Measurements from ENCODE around the gene CPNE7.
A peak's percentile ranks its signal among the peaks of the same experiment; 100 is the strongest.
"Not testable (repeated sequence)": the region's sequence is repeated elsewhere in the genome, so short reads cannot be mapped to it uniquely, and the experiment has no call there.

CPNE7 gene

DNA sequence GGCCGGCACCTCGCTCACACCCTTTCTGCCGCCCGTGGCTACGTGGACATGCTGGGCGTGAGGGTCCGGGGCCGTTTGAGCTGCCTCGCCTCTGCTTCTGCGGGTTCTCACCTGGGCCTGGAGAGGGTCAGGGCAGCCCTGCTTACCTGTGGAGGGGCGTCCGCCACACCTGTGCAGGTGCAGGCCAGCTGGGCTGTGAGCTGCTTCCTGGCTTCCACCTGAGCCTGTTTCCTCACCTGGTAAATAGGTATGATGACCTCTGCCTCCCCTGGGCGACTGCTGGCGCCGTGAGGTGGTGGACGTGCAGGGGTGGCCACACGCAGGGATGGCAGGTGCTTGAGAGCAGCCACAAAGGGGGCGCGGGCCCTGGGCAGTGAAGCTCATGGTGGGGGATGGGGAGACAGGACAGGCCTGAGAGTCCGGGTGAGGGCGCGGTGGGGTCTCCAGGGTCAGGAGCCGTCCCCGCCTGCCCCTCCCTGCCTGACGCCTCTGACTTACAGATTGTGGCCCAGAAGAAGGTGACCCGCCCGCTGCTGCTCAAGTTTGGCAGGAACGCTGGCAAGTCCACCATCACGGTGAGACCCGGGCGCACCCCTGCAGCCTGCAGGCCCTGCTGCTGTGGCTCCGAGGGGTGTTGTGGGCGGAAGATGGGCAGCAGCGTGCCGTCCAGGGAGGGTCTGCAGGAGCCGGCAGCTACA, 7.8 kb downstream of the CPNE7 start:
- no peak for DNase-seq (ENCODE audit: low spot score)

DNA sequence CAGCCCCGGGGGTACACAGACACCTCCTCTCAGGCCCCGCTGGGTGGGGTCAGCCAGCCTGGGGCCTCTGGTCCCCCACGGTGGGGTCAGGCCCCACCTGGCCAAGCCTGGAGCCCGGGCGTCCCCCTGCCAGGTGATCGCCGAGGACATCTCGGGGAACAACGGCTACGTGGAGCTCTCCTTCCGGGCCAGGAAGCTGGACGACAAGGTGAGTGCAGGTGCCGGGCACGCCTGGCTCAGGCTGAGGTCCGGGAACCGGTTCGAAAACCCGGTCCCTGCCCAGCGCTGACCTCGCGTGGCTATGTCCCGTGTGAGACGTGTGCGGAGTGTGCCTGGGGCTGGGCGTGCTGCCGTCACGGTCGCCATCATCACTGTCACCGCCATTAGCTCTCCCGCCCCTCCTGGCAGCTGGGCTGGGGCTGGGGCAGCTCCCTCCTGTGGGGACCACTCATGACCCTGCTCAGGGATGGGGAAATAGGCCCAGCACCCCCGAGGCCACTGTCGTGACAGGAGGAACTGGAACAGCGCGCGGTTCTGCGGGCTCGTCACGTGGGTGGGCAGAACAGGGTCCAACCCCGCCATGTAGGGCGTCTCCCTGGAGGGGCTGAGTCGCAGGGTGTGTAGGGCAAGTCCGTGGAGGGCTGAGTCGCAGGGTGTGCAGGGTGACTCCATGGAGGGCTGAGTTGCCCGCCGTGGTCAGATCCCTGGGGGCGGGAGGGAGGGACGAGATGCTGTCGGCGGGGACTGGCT, 8.5 kb downstream of the CPNE7 start:
- DNase-seq (ENCODE audit: low spot score), result no peak

DNA sequence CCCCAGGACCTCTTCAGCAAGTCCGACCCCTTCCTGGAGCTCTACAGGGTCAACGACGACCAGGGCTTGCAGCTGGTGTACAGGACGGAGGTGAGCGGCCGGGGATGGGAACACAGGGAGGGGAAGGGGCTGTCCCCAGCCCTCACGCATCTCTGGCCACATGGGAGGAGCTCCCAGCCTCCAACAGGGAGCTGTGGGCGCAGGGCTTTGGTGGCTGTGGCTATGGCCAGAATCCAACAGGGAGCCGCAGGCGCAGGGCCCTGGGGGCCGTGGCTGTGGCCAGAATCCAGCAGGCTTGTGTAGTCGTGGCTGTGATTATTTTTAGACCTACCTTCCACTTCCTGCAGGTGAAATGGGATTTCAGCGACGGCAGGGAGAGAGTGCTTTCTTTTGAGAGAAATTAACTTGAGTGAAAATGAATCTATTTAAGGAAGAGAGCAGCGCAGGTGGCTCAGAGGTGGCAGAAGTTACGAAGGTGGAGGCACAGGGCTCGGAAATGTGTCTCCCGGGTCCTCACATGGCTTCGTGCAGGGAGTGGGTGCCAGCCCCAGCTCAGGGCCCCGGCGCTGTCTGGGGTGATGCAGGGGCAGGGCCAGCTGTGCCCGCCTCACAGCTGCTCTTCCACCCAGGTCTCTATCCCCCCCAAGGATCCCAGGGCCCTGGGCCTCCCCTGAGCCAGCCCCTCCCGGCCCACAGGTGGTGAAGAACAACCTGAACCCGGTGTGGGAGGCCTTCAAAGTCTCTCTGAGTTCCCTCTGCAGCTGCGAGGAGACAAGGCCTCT, 9.4 kb downstream of the CPNE7 start:
- no peak for DNase-seq (ENCODE audit: low spot score)

GRCh38 chr16:89586218-89586617, 10.7 kb downstream of the CPNE7 start:
- DNase-seq (ENCODE audit: low spot score), result no peak

- DNase-seq (ENCODE audit: low spot score), result peak; percentile 95
These were observed 11.3 kb downstream of the CPNE7 start for GRCh38 chr16:89586853-89587252.

DNA sequence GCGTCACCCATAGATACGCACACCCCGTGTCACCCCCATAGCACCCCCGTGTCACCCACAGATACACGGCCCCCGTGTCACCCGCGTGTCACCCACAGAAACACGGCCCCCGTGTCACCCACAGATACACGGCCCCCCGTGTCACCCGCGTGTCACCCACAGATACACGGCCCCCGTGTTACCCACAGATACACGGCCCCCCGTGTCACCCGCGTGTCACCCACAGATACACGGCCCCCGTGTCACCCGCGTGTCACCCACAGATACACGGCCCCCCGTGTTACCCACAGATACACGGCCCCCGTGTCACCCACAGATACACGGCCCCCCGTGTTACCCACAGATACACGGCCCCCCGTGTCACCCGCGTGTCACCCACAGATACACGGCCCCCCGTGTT, 12.1 kb downstream of the CPNE7 start:
- DNase-seq (ENCODE audit: low spot score), result not testable (repeated sequence)

DNA sequence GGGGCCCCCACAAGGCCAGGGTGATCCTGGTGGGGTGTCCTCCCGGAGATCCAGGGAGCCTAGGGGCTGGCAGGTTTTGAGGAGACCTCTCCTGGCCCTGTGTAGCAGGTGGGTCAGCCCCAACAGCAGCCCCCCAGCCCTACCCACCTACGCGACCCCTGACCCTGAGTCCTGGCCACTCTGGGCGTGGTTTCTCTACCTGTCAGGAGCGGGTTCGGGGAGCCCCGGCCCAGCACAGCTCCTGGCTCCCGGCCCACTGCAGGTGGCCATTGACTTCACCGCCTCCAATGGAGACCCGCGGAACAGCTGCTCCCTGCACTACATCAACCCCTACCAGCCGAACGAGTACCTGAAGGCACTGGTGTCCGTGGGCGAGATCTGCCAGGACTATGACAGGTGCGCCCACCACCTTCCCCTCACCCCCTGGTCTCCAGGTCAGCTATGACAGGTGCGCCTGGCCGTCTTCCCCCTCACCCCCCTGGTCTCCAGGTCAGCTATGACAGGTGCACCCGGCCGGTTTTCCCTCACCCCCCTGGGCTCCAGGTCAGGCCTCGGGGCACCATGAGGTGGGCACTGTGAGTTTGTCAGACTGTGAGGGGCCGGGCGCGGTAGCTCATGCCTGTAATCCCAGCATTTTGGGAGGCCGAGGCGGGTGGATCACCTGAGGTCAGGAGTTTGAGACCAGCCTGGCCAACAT, 13.0 kb downstream of the CPNE7 start:
- no peak for DNase-seq (ENCODE audit: low spot score)

DNA sequence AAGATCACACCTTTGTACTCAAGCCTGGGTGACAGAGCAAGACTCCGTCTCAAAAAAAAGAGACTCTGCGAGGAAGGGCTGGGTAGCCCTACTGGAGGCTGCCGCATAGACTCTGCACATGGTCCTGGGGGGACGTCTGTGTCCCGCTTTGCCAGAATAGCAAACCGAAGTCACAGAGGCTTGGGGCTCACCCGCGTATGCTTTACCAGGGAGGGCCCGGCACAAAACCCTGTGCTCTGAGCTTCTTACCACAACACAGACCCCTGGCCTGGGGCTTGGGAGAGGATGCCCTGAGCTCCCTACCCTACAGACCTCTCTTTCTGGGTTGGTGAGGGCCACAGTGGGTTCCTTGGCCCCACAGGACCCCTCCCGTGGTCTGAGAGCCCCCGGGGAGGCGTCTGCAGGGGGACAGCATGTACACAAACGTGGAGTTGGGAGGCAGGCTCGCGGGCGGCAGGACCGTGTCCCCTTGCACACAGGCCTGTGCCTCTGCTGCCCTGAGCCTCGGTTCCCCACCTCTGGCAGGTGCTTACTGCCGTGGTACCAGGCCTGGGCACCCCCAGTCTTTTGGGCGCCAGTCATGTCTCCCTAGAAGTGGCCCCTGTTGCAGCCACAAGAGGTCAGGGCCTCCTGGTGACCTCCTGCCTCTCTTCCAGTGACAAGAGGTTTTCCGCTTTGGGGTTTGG, 13.8 kb downstream of the CPNE7 start:
- no peak for DNase-seq (ENCODE audit: low spot score)

- no peak for DNase-seq (ENCODE audit: low spot score)
These were observed 18.3 kb downstream of the CPNE7 start for GRCh38 chr16:89593841-89594240.

DNA sequence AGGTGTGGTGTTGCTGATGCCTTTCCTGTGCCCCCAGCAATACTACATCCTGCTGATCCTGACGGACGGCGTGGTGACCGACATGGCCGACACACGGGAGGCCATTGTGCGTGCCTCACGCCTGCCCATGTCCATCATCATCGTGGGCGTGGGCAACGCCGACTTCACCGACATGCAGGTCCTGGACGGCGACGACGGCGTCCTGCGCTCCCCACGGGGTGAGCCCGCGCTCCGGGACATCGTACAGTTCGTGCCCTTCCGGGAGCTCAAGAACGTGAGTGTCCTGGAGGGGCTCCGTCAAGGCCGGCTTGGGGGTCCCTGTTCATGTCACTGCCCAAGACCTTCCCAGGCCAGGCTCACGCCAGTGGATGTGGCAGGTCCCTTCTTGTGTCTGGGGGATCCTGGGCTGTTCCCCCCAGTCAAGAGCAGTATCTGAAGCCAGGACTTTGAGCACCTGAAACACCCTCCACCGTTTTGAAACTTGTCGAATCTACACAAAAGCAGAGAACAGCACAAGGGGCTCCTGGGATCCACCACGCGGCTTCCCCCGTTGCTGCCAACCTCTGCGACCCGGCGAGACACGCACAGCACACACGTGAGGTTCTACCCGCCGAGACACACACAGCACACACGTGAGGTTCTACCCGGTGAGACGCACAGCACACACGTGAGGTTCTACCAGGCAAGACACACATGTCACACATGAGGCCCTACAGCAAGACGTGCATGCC, 19.9 kb downstream of the CPNE7 start:
- no peak for DNase-seq (ENCODE audit: low spot score)

- no peak for DNase-seq (ENCODE audit: low spot score)
These were observed 20.6 kb downstream of the CPNE7 start for GRCh38 chr16:89596061-89596689.

DNA sequence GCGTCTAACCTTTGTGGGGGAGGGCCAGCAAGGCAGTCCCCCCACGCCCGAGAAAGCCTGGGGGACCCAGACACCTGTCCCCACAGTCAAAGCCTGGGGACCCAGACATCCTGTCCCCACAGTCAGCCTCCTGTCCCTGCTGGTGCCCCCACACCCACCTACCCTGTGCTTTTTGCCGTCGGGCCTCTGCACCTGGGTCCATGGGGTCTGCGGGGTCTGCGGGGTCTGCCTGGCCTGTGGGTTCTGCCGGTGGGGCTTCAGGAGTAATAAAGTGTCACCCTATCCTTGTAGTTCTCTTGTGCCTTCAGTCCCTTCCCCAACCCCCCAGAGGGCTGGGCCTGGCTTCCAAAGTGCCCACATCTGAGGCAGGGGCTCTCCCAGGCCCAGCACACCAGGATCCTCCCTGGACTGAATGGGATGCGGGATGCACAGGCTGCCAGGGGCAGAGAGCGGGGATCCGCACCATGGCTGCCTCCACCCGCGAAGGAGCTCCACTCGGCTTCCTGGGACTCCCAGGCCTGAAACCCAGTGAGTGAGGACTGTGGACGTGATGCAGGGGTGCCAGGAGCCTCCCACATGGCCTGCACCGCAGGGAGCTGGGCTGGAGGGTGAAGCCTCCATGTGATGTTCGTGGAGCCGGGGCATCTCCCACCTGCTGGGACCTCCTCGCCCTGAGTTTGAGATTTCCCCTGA, 21.5 kb downstream of the CPNE7 start:
- DNase-seq (ENCODE audit: low spot score), result no peak

DNA sequence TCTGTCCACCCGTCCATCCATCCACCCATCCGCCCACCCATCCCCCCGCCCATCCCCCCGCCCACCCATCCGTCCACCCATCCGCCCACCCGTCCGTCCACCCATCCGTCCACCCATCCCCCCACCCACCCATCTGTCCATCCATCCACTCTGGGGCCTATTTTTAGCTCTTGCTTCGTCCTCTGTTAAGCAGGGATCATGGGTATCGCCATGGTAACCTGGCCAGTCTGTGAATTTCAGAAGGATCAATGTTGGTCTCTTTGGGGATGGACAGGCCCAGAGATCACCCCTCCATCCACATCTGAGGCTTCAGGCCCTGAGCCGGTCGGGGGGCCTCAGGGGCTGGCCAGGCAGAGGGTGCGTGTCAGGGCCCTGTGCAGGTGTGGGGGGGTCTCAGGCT, 22.6 kb downstream of the CPNE7 start:
- peak; percentile 43 for DNase-seq (ENCODE audit: low spot score)

- DNase-seq (ENCODE audit: low spot score), result peak; percentile 57
These were observed 23.9 kb downstream of the CPNE7 start for GRCh38 chr16:89599451-89599858.

DNA sequence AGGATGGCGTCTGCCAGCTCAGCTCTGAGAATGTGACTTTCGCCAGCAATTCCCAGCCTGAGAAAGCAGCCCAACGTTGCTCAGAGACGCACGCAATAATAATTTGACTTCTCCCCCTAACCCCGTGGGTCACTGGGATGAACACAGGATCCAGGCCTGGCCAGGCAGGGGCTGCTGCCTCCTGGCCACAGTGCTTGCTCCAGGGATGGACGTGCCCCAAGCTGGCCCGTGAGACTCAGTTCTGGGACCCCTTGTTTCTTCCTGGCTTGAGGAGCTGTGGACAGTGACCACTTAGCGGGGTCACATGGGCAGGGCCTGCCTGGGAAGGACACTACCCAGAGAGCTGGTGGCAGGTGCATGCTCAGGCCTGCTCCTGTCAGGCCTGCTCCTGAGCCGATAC, 24.3 kb downstream of the CPNE7 start:
- no peak for DNase-seq (ENCODE audit: low spot score)

- no peak for DNase-seq (ENCODE audit: low spot score)
These were observed 24.9 kb downstream of the CPNE7 start for GRCh38 chr16:89600427-89600826.

GRCh38 chr16:89600956-89601355, 25.4 kb downstream of the CPNE7 start:
- DNase-seq (ENCODE audit: low spot score), result no peak

- DNase-seq (ENCODE audit: low spot score), result no peak
These were observed 26.3 kb downstream of the CPNE7 start for GRCh38 chr16:89601906-89602272.

GRCh38 chr16:89602273-89602951, 26.9 kb downstream of the CPNE7 start:
- peak; percentile 93 for DNase-seq (ENCODE audit: low spot score)
